Fibroblast of lung (primary cell): ENCODE data around the gene CCDC157. TPM values are rescaled to one million over a fixed set of nuclear protein-coding genes. Genes with fewer than 3 reads are reported as not detected.

Source experiments
- DNase-seq, 2 donors: peaks; one replicate each; pipeline versions ENCODE4 v3.0.0 to v3.0.0-alpha.2; 2010; ENCODE audit warnings: low read depth in 2 of 2
- H2AFZ ChIP-seq: 2 replicates; pipeline ENCODE4 v1.5.1; 2012; ENCODE audit warnings: low read length, control low read depth, inconsistent platforms
- H3K27ac ChIP-seq: 2 replicates; pipeline ENCODE4 v1.5.1; 2011; ENCODE audit warnings: low read length, control low read depth; ENCODE audit not compliant: insufficient read depth
- H3K27me3 ChIP-seq: 2 replicates; pipeline ENCODE4 v1.5.1; 2011; ENCODE audit warnings: mild to moderate bottlenecking, low read length; ENCODE audit not compliant: control insufficient read depth, insufficient read depth
- H3K36me3 ChIP-seq: 2 replicates; pipeline ENCODE4 v1.5.1; 2011; ENCODE audit warnings: low read length; ENCODE audit not compliant: control insufficient read depth, insufficient read depth
- H3K4me1 ChIP-seq: 2 replicates; pipeline ENCODE4 v1.5.1; 2011; ENCODE audit warnings: low read length; ENCODE audit not compliant: control insufficient read depth, insufficient read depth; ENCODE audit errors: extremely low read depth
- H3K4me2 ChIP-seq: 2 replicates; pipeline ENCODE4 v1.5.1; 2011; ENCODE audit warnings: low read length, control low read depth; ENCODE audit not compliant: insufficient read depth; ENCODE audit errors: extremely low read depth
- H3K4me3 ChIP-seq, 4 experiments: fragments of 200-600 bp in 1 of 4; sonication (generic) in 1 of 4; replicated peaks in 1 of 4; 2 replicates each; pipeline ENCODE4 v1.5.1; 2011 to 2016; ENCODE audit warnings: low read length in 4 of 4, low read depth in 3 of 4, mild to moderate bottlenecking in 3 of 4, control low read depth in 2 of 4, inconsistent platforms in 1 of 4, mixed read lengths in 1 of 4; ENCODE audit not compliant: insufficient read depth in 1 of 4; ENCODE audit errors: control extremely low read depth in 1 of 4
- H3K79me2 ChIP-seq: 2 replicates; pipeline ENCODE4 v1.5.1; 2012; ENCODE audit warnings: mild to moderate bottlenecking, low read length, inconsistent platforms; ENCODE audit not compliant: control insufficient read depth, insufficient read depth
- H3K9ac ChIP-seq: 2 replicates; pipeline ENCODE4 v1.5.1; 2011; ENCODE audit warnings: mild to moderate bottlenecking, low read length, control low read depth; ENCODE audit not compliant: insufficient read depth
- H3K9me3 ChIP-seq: 2 replicates; pipeline ENCODE4 v1.5.1; 2012; ENCODE audit warnings: low read depth, low read length; ENCODE audit not compliant: control insufficient read depth, insufficient read depth
- H4K20me1 ChIP-seq: 2 replicates; pipeline ENCODE4 v1.5.1; 2011; ENCODE audit warnings: low read length; ENCODE audit not compliant: control insufficient read depth, insufficient read depth; ENCODE audit errors: extremely low read depth
- EZH2 ChIP-seq: IDR thresholded peaks from 2 replicates; pipeline ENCODE4 v1.5.1; 2012; ENCODE audit warnings: low read length, control low read depth, mild to moderate bottlenecking; ENCODE audit errors: missing control alignments
- polyA plus RNA-seq, 2 donors: library from polyadenylated mRNA; depleted of rRNA in 1 of 2; stranded (reverse) in 1 of 2; unstranded in 1 of 2; fragments of >200 nt; gene quantifications; 2 replicates each; pipeline ENCODE4 v1.2.1, GENCODE V29; 2011 to 2012; ENCODE audit warnings: missing spikeins in 1 of 2
- total RNA-seq: library from RNA; depleted of rRNA; stranded (reverse); fragments of >200 nt; gene quantifications from 2 replicates; pipeline ENCODE4 v1.2.1, GENCODE V29; 2014
- TF ChIP-seq, protein P1 (sequence below), 2 donors: IDR thresholded peaks in 1 of 2; conservative IDR thresholded peaks in 1 of 2; 1 replicate in 1 of 2; 2 replicates in 1 of 2; pipeline ENCODE4 v1.5.1; 2011 to 2012; ENCODE audit warnings: low read length in 2 of 2, control low read depth in 1 of 2, inconsistent platforms in 1 of 2, low read depth in 1 of 2, mild to moderate bottlenecking in 1 of 2

Gene CCDC157
- total and polyA plus RNA-seq, 2 donors (not counting 1 experiment from before 2014, with no cell fraction given), result 0.77 to 1.5 TPM

DNA sequence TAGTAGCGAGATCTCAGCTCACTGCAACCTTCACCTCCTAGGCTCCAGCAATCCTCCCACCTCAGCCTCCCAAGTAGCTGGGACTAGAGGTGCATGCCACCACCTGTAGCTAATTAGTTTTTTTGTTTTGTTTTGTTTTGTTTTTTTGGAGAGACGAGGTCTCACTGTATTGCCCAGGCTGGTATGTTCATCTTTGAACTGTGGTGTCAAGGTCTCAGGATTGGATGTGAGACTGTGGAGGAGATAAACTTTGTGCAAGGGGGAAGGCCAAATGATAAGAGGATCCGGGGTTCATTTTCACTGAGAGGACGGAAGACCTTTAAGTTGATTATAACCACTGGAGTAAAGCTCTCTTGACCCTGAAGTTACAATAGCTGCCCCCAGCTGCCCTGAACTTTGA lies 48.9 kb downstream of the CCDC157 start:
- TF ChIP-seq EZH2, result no peak
- Histone ChIP-seq H3K79me2 (no peaks in the 10 kb centered on the region), H3K9ac (no peak overlapping the region)

DNA sequence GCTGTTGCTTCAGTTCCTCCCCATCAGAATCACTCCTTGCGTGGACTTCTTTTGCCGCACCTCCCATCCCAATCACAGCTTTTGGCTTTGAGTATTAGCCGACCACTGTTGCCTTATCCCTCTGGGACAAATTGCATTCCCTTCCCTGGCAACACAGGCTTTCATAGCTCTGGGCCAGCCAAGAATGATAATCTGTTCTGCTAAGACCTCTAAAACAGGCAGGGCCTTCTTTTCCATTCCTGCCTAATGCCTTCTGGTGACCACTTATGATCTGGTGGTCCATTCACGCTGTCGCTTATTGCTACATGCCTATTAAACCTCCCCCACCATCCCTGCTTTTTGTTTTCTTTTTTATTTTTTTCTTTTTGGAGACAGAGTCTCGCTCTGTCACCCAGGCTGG lies 49.6 kb downstream of the CCDC157 start:
- Histone ChIP-seq H3K27me3 (no peaks in the 10 kb centered on the region), H3K4me1 (peaks cover 2% of the 10 kb centered on the region), H3K36me3 (peaks cover 14% of the 10 kb centered on the region), H3K4me2 (no peak overlapping the region), H3K27ac (no peak overlapping the region), H3K4me3 (no peak overlapping the region), H2AFZ (no peak overlapping the region), H3K79me2 (no peaks in the 10 kb centered on the region), H3K9me3 (no peaks in the 10 kb centered on the region), H3K9ac (no peak overlapping the region), H4K20me1 (no peaks in the 10 kb centered on the region)
- TF ChIP-seq, protein P1, sequence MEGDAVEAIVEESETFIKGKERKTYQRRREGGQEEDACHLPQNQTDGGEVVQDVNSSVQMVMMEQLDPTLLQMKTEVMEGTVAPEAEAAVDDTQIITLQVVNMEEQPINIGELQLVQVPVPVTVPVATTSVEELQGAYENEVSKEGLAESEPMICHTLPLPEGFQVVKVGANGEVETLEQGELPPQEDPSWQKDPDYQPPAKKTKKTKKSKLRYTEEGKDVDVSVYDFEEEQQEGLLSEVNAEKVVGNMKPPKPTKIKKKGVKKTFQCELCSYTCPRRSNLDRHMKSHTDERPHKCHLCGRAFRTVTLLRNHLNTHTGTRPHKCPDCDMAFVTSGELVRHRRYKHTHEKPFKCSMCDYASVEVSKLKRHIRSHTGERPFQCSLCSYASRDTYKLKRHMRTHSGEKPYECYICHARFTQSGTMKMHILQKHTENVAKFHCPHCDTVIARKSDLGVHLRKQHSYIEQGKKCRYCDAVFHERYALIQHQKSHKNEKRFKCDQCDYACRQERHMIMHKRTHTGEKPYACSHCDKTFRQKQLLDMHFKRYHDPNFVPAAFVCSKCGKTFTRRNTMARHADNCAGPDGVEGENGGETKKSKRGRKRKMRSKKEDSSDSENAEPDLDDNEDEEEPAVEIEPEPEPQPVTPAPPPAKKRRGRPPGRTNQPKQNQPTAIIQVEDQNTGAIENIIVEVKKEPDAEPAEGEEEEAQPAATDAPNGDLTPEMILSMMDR (conservative IDR thresholded peaks at IDR 0.05 in 1 of 2, IDR thresholded peaks at IDR 0.05 in 1 of 2; ENCODE audit: low read depth in 1 of 2, low read length in 2 of 2), result no peak
- TF ChIP-seq EZH2, result no peak
- no peak for DNase-seq

More for the DNA sequence above, 48.9 kb downstream of the CCDC157 start:
- Histone ChIP-seq H2AFZ (no peak overlapping the region), H3K4me2 (no peak overlapping the region), H3K4me1 (peaks cover 2% of the 10 kb centered on the region), H3K36me3 (peaks cover 14% of the 10 kb centered on the region), H3K4me3 (no peak overlapping the region), H3K27ac (no peak overlapping the region), H3K9me3 (no peaks in the 10 kb centered on the region), H4K20me1 (no peaks in the 10 kb centered on the region), H3K27me3 (no peaks in the 10 kb centered on the region)
- no peak for DNase-seq

DNA sequence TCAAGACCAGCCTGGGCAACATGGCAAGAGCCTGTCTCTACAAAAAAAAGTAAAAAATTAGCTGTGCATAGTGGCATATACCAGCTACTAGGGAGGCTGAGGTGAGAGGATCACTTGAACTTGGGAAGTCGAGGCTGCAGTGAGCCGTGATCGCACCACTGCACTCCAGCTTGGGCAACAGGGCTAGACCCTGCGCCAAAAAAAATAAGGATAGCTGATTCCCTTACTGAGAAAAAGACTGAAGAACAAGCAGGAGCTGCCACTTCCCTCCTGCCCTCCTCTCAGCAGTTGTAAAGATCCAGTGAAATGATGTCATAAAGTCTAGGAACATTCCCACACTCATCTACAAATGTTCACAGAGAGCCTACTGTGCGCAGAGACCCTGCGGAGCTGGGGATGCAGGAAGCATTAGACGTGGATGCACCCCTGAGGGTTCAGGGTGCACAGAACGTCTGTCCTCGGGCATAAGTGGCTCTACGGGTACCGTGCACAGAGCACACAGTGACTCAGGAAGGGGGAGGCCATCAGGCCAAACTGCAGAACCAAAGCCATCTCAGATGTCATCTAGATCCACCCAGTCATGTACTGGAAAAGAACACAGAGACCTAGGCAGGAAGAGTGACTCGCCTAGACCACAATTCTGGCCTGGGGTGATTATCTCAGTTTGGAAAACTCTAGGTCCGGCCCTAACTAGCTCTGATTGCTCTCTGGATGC lies 51.7 kb downstream of the CCDC157 start:
- Histone ChIP-seq H4K20me1 (no peaks in the 10 kb centered on the region), H3K27me3 (no peaks in the 10 kb centered on the region), H3K79me2 (no peaks in the 10 kb centered on the region), H2AFZ (no peak overlapping the region), H3K9ac (no peak overlapping the region), H3K4me2 (no peak overlapping the region), H3K4me3 (no peak overlapping the region), H3K9me3 (no peaks in the 10 kb centered on the region), H3K36me3 (peaks cover 17% of the 10 kb centered on the region), H3K27ac (peak overlapping the region; percentile 32), H3K4me1 (peaks cover 2% of the 10 kb centered on the region)
- peak; percentile 26 to 73 for DNase-seq
- no peak for TF ChIP-seq EZH2
- TF ChIP-seq, protein P1 (conservative IDR thresholded peaks at IDR 0.05 in 1 of 2, IDR thresholded peaks at IDR 0.05 in 1 of 2; ENCODE audit: low read depth in 1 of 2, low read length in 2 of 2), result no peak
